ENCODE measurements around the gene ZNF835. TPM values are rescaled to one million over a fixed set of nuclear protein-coding genes. Genes with fewer than 3 reads are reported as not detected.

The ZNF835 gene
- total RNA-seq, 1 donor from 2014 or later: under 0.01 TPM

- DNase-seq (ENCODE audit: low read depth): no peak
- H3K4me3 ChIP-seq (ENCODE audit: low read depth, low read length): no peak overlapping the region
- FAIRE-seq: peak; percentile 60
- TF ChIP-seq CTCF (IDR thresholded peaks at IDR 0.05; ENCODE audit: insufficient read depth, low read length, severe bottlenecking): no peak
- H3K27me3 ChIP-seq (ENCODE audit: control insufficient read depth, insufficient read depth, low read length): no peaks in the 10 kb centered on the region
- no peaks in the 10 kb centered on the region for H3K36me3 ChIP-seq (ENCODE audit: control insufficient read depth, insufficient read depth, low read length)
Measured at GRCh38 chr19:56670961-56671612, 470 bp downstream of the ZNF835 start.

GRCh38 chr19:56670401-56670960 is 1.1 kb downstream of the ZNF835 start:
- Histone ChIP-seq H3K27me3 (ENCODE audit: control insufficient read depth, insufficient read depth, low read length) (no peaks in the 10 kb centered on the region), H3K4me3 (ENCODE audit: low read depth, low read length) (no peak overlapping the region), H3K36me3 (ENCODE audit: control insufficient read depth, insufficient read depth, low read length) (no peaks in the 10 kb centered on the region)
- TF ChIP-seq CTCF (IDR thresholded peaks at IDR 0.05; ENCODE audit: insufficient read depth, low read length, severe bottlenecking): no peak
- FAIRE-seq: peak; percentile 68
- DNase-seq (ENCODE audit: low read depth): no peak

- Histone ChIP-seq H3K27me3 (ENCODE audit: control insufficient read depth, insufficient read depth, low read length) (no peaks in the 10 kb centered on the region), H3K36me3 (ENCODE audit: control insufficient read depth, insufficient read depth, low read length) (no peaks in the 10 kb centered on the region), H3K4me3 (ENCODE audit: low read depth, low read length) (no peak overlapping the region)
- DNase-seq (ENCODE audit: low read depth) (no peak), FAIRE-seq (no peak)
- no peak for TF ChIP-seq CTCF (IDR thresholded peaks at IDR 0.05; ENCODE audit: insufficient read depth, low read length, severe bottlenecking)
Measured at GRCh38 chr19:56668676-56669075, 2.9 kb downstream of the ZNF835 start.

- no peaks in the 10 kb centered on the region for H3K36me3 ChIP-seq (ENCODE audit: control insufficient read depth, insufficient read depth, low read length)
- no peaks in the 10 kb centered on the region for H3K27me3 ChIP-seq (ENCODE audit: control insufficient read depth, insufficient read depth, low read length)
- no peak for TF ChIP-seq CTCF (IDR thresholded peaks at IDR 0.05; ENCODE audit: insufficient read depth, low read length, severe bottlenecking)
- H3K4me3 ChIP-seq (ENCODE audit: low read depth, low read length): no peak overlapping the region
- FAIRE-seq: no peak
- no peak for DNase-seq (ENCODE audit: low read depth)
Measured at GRCh38 chr19:56667311-56667870, 4.2 kb downstream of the ZNF835 start.

- H3K27me3 ChIP-seq (ENCODE audit: control insufficient read depth, insufficient read depth, low read length): no peaks in the 10 kb centered on the region
- H3K36me3 ChIP-seq (ENCODE audit: control insufficient read depth, insufficient read depth, low read length): no peaks in the 10 kb centered on the region
- H3K4me3 ChIP-seq (ENCODE audit: low read depth, low read length): no peak overlapping the region
- no peak for TF ChIP-seq CTCF (IDR thresholded peaks at IDR 0.05; ENCODE audit: insufficient read depth, low read length, severe bottlenecking)
- DNase-seq (ENCODE audit: low read depth) (no peak), FAIRE-seq (no peak)
Measured at GRCh38 chr19:56664511-56664910, 7.0 kb downstream of the ZNF835 start.
